Glomerular visceral epithelial cell (primary cell): ENCODE data around the gene CTIF.
A peak's percentile ranks its signal among the peaks of the same experiment; 100 is the strongest.

Experiments used
- DNase-seq: peaks from one replicate; pipeline ENCODE4 v3.0.0-alpha.2; 2016; ENCODE audit errors: extremely low spot score

Gene CTIF

DNA sequence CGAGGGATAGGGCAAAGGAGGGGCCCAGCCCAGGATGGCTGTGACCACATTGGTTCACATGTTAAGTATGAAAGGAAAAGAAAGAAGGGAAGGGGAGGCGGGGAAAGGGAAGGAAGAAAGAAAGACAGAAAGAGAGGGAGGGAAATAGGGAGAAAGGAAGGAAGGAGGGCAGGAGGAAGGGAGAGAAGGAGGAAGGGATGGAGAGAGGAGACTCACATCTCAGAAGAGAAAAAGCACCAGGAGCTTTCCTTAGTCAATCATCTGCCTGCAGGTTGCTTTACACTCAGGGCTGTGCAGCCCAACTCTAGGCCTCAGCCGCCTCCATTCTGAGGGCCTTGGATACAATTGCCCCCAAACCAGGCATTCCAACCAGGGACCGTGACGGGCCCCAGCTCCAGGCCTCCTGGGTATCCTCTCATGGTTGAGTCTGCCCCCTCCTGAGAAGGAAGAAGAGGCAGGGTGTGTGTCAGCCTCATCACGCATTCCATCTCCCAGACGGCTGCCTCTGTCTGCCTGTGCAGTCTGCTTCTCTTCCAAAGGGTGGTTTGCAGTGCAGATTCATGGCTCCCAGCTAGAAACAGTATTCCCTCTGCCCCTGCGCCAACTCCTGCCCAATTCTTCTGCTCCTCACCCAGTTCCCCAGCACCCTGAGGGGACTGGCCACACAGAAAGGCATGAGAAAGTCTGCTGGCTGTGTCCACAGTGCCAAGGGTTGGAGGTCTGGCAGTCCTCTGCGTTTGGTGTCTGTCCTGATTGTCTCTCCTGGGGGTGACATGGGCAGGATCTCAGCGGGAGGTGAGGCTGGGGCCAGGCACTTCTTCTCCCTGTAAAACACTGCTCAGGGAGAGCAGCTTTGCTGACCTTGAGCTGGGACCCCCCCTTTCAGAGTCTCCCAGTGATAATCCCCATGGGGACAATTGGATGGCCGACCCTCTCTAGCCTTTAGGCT lies 248.6 kb downstream of the CTIF start:
- DNase-seq = peak; percentile 79

DNA sequence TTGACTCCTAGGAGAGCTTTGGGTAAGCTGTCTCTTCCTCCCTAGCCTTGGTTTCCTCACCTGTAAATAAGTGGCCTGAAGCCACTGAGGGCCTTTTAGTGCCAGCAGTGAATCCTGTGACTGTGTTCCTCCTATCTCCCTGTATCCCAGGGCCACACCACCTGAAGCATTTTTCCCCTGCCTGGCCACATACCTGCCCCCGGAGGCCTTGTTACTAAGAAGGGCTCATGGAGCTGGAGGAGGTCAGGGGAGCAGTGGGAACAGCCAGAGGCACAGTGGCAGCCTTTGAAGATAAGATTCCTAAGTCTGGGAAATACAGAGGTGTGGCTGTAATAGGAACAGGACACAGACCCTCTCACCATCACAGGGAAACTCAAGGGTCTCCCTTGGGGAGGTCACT lies 249.5 kb downstream of the CTIF start:
- DNase-seq = no peak

- DNase-seq = no peak
Observed at GRCh38 chr18:48789259-48789812, 250.5 kb downstream of the CTIF start.

- no peak for DNase-seq
Observed at GRCh38 chr18:48790226-48790863, 251.5 kb downstream of the CTIF start.

GRCh38 chr18:48790869-48791635 lies 252.2 kb downstream of the CTIF start:
- no peak for DNase-seq

- DNase-seq = no peak
Observed at GRCh38 chr18:48791636-48792105, 252.8 kb downstream of the CTIF start.

GRCh38 chr18:48792141-48792540 lies 253.3 kb downstream of the CTIF start:
- DNase-seq = no peak

- DNase-seq = no peak
Observed at GRCh38 chr18:48792611-48793380, 254.0 kb downstream of the CTIF start.

GRCh38 chr18:48794251-48794970 lies 255.6 kb downstream of the CTIF start:
- no peak for DNase-seq

DNA sequence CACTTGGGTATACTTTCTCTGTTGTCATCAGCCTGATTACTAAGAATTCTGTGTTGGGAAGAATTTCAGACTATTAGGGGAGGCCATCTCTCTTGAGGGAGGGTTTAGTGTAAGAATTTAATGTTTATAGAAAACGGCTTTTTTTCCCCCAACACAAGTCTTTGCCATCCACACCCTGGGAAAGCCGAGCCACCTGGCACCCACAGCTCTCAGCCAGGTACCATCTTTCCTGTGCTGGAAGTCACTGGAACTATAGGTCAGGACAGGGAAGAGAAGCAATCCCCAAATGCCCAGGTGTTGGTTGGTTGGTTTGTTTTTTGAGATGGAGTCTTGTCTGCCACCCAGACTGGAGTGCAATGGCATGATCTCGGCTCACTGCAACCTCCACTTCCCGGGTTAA lies 256.9 kb downstream of the CTIF start:
- no peak for DNase-seq

DNA sequence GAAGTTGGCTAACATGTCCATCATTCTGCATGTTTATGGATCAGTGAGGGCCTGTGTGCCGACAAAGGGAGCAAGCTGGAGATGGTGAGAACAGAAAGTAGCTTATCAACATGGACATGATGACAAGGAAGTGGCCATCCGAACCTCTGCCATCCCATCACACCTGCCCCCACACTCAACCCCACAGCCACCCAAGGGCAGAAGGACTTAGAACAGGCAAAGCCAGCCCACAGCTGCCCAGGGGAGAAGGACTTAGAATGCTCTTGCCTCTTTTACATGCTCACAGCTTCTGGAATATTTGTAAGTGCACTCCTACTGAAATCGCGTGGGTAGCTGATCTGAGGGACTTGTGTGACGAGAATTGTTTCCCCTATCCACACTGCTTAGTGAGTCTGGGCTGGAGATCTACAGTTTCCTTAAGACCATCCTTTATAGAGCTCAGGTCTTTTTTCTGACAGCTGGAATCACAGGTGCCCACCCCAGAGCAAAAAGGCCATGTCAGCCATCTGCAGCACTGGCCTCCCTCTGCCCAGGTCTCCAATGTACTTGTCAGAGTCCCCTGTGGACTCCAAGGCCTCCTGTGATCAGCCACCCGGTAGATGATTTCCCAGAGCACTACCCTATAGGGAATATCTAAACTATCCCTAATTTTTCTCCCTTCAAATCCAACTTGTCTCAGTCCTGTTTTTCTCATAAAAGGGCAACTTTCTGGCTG lies 257.8 kb downstream of the CTIF start:
- no peak for DNase-seq

DNA sequence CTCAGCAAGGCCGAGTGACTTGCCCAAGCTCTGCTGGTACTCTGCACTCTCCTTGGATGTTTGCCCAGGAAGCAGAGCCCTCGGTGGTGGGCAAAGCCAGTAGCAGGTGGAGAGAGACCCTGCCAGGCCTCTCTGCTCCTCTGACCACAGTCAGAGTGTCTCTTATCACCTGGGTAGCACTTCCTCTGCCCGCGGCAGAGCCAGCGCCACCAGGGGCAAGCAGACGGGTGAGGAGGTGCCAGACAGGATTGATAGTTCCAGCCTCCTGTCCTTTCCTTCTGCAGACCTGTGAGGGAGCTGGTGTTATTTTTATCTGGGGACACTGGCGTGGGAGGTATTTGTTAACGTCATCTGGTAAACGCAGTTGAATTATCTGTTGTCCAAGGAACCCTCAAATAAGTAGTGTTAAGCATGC lies 259.0 kb downstream of the CTIF start:
- no peak for DNase-seq

- DNase-seq = no peak
Observed at GRCh38 chr18:48798334-48799245, 259.8 kb downstream of the CTIF start.

DNA sequence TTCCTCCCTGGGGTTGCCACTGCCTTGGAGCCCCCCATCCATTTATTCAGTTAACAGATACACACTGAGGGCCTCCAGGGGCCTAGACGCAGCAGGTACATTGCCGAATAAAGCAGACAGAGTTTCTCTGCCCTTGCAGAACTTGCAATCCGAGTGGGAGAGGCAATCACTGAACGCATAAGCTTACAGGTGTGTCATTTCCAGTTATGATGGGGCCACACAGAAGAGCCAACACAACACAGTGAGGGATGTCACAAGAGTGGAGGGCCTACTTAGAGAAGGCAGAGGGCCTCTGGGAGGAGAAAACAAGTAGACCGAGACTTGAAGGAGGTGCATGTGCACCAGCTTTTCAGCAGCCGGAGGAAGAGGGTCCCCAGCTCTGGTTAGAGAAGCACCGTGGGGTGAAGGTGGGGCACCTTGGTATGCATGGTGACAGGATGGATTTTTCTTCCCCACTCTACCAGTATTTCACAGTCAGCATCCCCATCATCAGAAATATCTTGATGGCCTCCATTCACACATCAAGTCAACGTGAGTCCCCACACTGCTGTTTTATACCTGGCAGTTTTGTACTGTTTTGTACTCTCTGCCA lies 261.0 kb downstream of the CTIF start:
- no peak for DNase-seq

DNA sequence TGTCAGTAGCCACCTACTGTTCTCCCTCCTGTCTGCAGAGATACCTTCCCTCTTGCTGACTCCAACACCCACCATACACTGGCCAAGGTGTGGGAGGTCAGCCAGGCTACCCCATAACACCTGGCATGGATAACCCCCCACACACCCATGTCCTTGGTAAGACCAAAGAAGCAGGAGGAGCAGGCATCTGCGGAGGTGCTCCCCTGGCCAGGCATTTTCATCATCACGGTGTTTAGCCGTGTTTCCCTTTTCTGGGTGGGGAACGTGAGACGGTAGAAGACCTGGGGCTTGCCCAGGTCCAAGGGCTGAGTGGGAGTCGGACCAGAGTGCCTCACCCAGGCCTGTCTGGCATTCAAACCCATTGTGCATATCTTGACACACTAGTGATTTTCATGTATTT lies 261.6 kb downstream of the CTIF start:
- DNase-seq = no peak

GRCh38 chr18:48800876-48801727 lies 262.3 kb downstream of the CTIF start:
- DNase-seq = no peak
